Astrocyte (in vitro differentiated cells and primary cell): ENCODE measurements around the gene INPP5A. TPM values are rescaled to one million over a fixed set of nuclear protein-coding genes. Genes with fewer than 3 reads are reported as not detected.

ENCODE experiments used
- DNase-seq: peaks from one replicate; pipeline ENCODE4 v3.0.0-alpha.2; 2010; ENCODE audit warnings: low read depth
- FAIRE-seq: peaks from 2 replicates; lab custom pipeline; 2011; peaks lifted over from hg19 to GRCh38; lab: Jason Lieb, UNC
- H2AFZ ChIP-seq: 2 replicates; pipeline ENCODE4 v1.6.0; 2012; ENCODE audit warnings: low read depth, low read length, inconsistent platforms
- H3K27ac ChIP-seq: 2 replicates; pipeline ENCODE4 v1.5.1; 2011; ENCODE audit warnings: low read depth, low read length, inconsistent platforms
- H3K27me3 ChIP-seq: 2 replicates; pipeline ENCODE4 v1.6.0; 2011; ENCODE audit warnings: low read length, inconsistent platforms; ENCODE audit not compliant: insufficient read depth
- H3K36me3 ChIP-seq: 2 replicates; pipeline ENCODE4 v1.5.1; 2011; ENCODE audit warnings: low read length, inconsistent platforms; ENCODE audit not compliant: insufficient read depth
- H3K4me1 ChIP-seq: 2 replicates; pipeline ENCODE4 v1.5.1; 2011; ENCODE audit warnings: low read length, inconsistent platforms; ENCODE audit not compliant: insufficient read depth
- H3K4me2 ChIP-seq: 2 replicates; pipeline ENCODE4 v1.6.0; 2012; ENCODE audit warnings: low read length, inconsistent platforms
- H3K4me3 ChIP-seq: 2 replicates; pipeline ENCODE4 v1.5.1; 2011; ENCODE audit warnings: low read depth, mild to moderate bottlenecking, low read length, inconsistent platforms; ENCODE audit not compliant: insufficient read depth
- H3K79me2 ChIP-seq: 2 replicates; pipeline ENCODE4 v1.6.0; 2012; ENCODE audit warnings: mild to moderate bottlenecking, low read length, inconsistent platforms; ENCODE audit not compliant: insufficient read depth
- H3K9ac ChIP-seq: 2 replicates; pipeline ENCODE4 v1.6.0; 2012; ENCODE audit warnings: mild to moderate bottlenecking, low read length, inconsistent platforms
- H3K9me3 ChIP-seq: 2 replicates; pipeline ENCODE4 v1.5.1; 2012; ENCODE audit warnings: low read depth, mild to moderate bottlenecking, low read length, inconsistent platforms; ENCODE audit not compliant: insufficient read depth
- H4K20me1 ChIP-seq: 2 replicates; pipeline ENCODE4 v1.6.0; 2012; ENCODE audit warnings: low read length, inconsistent platforms; ENCODE audit not compliant: insufficient read depth
- H3K27ac Mint-ChIP-seq: one replicate; pipeline ENCODE4 v1.8.0; 2021; ENCODE audit warnings: mild to moderate bottlenecking, mixed read lengths; ENCODE audit not compliant: unreplicated experiment
- H3K27me3 Mint-ChIP-seq: one replicate; pipeline ENCODE4 v1.8.0; 2021; ENCODE audit warnings: low read depth, mixed read lengths; ENCODE audit not compliant: unreplicated experiment
- H3K36me3 Mint-ChIP-seq: one replicate; pipeline ENCODE4 v1.8.0; 2021; ENCODE audit warnings: low read depth, mixed read lengths; ENCODE audit not compliant: unreplicated experiment
- H3K4me1 Mint-ChIP-seq: one replicate; pipeline ENCODE4 v1.8.0; 2021; ENCODE audit warnings: low read depth, mixed read lengths; ENCODE audit not compliant: unreplicated experiment
- H3K4me3 Mint-ChIP-seq: one replicate; pipeline ENCODE4 v1.8.0; 2021; ENCODE audit warnings: mild to moderate bottlenecking, moderate library complexity, mixed read lengths; ENCODE audit not compliant: unreplicated experiment
- H3K9me3 Mint-ChIP-seq: one replicate; pipeline ENCODE4 v1.8.0; 2021; ENCODE audit warnings: mild to moderate bottlenecking, mixed read lengths; ENCODE audit not compliant: unreplicated experiment
- EZH2 ChIP-seq: IDR thresholded peaks from 2 replicates; pipeline ENCODE4 v1.6.1; 2012; ENCODE audit warnings: mild to moderate bottlenecking, low read length, inconsistent platforms; ENCODE audit not compliant: insufficient read depth
- total RNA-seq: library from RNA; stranded (reverse); gene quantifications from 2 replicates; pipeline ENCODE4 v1.2.1, GENCODE V29; 2021
- TF ChIP-seq, protein P1 (sequence below): IDR thresholded peaks from 2 replicates; pipeline ENCODE4 v1.5.1; 2011; ENCODE audit warnings: low read depth, mild to moderate bottlenecking, inconsistent platforms, low read length, moderate library complexity; ENCODE audit not compliant: insufficient read depth

Gene INPP5A
- total RNA-seq, 1 donor from 2014 or later, result 39.1 TPM

DNA sequence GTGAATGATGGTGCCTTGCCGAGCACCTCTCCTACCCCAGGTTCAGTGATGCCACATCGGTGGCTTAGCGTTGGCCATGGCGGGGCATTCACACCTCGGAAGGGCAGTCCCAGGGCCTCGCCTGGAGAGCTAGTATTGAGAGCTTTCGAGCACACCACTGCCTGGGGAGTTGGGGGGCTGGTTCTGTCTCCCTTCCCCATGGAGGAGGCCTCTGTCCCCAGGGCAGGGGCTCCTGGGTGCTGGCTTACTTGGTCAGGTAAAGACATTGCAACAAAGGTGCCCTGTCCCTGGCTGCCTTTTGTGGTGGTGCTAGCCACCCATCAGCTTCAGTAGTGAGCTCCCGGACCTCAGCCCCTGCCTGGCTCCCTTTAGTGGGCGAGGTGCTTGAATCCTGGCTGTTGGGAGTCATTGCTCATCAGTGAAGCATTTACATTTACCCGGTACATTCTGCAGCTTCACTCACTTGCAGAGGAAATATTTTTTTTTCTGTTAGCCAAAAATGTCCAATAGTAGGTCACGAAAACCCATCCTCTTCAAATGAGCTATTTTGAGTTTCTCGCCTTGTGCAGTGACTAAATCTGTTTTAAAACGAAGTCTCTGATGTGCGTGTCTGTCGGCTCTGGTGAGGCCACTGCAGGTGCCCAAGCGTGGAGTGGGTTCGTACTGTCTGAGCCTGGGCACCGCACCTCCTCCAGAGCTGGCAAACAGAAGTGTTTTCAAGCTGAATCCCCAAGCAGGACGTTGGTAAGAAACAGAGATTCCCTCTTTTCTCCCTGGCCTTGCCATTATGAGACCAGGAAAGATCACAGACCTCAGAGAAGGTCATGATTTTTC, 95.5 kb downstream of the INPP5A start:
- no peak for TF ChIP-seq EZH2
- Histone ChIP-seq H3K9me3 (no peaks in the 10 kb centered on the region), H3K27me3 (no peaks in the 10 kb centered on the region), H3K27ac (peak overlapping the region; percentile 35), H3K4me2 (peak overlapping the region; percentile 57), H3K9ac (peak overlapping the region; percentile 16), H2AFZ (no peak overlapping the region), H3K36me3 (no peaks in the 10 kb centered on the region), H4K20me1 (peaks cover 70% of the 10 kb centered on the region), H3K4me1 (peaks cover 32% of the 10 kb centered on the region), H3K4me3 (no peak overlapping the region), H3K79me2 (peaks cover 55% of the 10 kb centered on the region)
- H3K9me3 Mint-ChIP-seq, result no peaks in the 10 kb centered on the region
- no peak overlapping the region for H3K27ac Mint-ChIP-seq
- DNase-seq (peak; percentile 76), FAIRE-seq (peak; percentile 75)
- no peaks in the 10 kb centered on the region for H3K27me3 Mint-ChIP-seq
- peaks cover 22% of the 10 kb centered on the region for H3K4me1 Mint-ChIP-seq
- no peaks in the 10 kb centered on the region for H3K36me3 Mint-ChIP-seq
- H3K4me3 Mint-ChIP-seq, result no peak overlapping the region

- Histone ChIP-seq H3K4me2 (no peak overlapping the region), H3K9me3 (no peaks in the 10 kb centered on the region), H4K20me1 (peaks cover 72% of the 10 kb centered on the region), H3K27ac (no peak overlapping the region), H2AFZ (no peak overlapping the region), H3K9ac (no peak overlapping the region), H3K36me3 (no peaks in the 10 kb centered on the region), H3K79me2 (peaks cover 61% of the 10 kb centered on the region), H3K27me3 (no peaks in the 10 kb centered on the region), H3K4me1 (peaks cover 29% of the 10 kb centered on the region), H3K4me3 (no peak overlapping the region)
- Mint-ChIP-seq H3K4me3 (no peak overlapping the region), H3K9me3 (no peaks in the 10 kb centered on the region), H3K27me3 (no peaks in the 10 kb centered on the region), H3K36me3 (no peaks in the 10 kb centered on the region), H3K27ac (no peak overlapping the region), H3K4me1 (peaks cover 22% of the 10 kb centered on the region)
- FAIRE-seq, result no peak
- no peak for DNase-seq
- TF ChIP-seq, protein P1, sequence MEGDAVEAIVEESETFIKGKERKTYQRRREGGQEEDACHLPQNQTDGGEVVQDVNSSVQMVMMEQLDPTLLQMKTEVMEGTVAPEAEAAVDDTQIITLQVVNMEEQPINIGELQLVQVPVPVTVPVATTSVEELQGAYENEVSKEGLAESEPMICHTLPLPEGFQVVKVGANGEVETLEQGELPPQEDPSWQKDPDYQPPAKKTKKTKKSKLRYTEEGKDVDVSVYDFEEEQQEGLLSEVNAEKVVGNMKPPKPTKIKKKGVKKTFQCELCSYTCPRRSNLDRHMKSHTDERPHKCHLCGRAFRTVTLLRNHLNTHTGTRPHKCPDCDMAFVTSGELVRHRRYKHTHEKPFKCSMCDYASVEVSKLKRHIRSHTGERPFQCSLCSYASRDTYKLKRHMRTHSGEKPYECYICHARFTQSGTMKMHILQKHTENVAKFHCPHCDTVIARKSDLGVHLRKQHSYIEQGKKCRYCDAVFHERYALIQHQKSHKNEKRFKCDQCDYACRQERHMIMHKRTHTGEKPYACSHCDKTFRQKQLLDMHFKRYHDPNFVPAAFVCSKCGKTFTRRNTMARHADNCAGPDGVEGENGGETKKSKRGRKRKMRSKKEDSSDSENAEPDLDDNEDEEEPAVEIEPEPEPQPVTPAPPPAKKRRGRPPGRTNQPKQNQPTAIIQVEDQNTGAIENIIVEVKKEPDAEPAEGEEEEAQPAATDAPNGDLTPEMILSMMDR, result no peak
- no peak for TF ChIP-seq EZH2
These were observed 96.8 kb downstream of the INPP5A start for GRCh38 chr10:132634241-132634946.

DNA sequence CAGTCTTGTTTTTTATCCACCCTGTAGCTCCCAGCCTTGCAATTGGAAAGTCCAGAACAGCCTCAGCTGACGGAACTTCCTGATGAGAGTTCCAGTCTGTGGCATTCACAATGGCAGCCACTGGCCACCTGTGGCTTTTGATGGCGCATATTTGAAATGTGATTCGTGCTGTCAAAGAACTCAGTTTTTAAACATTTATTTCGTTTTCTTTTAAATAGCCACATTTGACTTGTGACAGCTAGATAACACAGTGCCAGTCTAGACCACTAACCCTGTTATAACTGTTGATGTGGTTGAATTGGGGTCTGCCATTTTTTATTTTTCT, 97.3 kb downstream of the INPP5A start:
- no peaks in the 10 kb centered on the region for H3K9me3 ChIP-seq
- no peaks in the 10 kb centered on the region for H3K36me3 ChIP-seq
- no peak for TF ChIP-seq EZH2
- TF ChIP-seq, protein P1, result no peak
- H3K9me3 Mint-ChIP-seq, result no peaks in the 10 kb centered on the region
- no peak overlapping the region for H3K27ac ChIP-seq
- no peaks in the 10 kb centered on the region for H3K36me3 Mint-ChIP-seq
- no peaks in the 10 kb centered on the region for H3K27me3 Mint-ChIP-seq
- no peak overlapping the region for H3K4me3 Mint-ChIP-seq
- FAIRE-seq, result no peak
- H2AFZ ChIP-seq, result no peak overlapping the region
- H3K4me2 ChIP-seq, result no peak overlapping the region
- peaks cover 72% of the 10 kb centered on the region for H4K20me1 ChIP-seq
- no peak overlapping the region for H3K9ac ChIP-seq
- peaks cover 29% of the 10 kb centered on the region for H3K4me1 ChIP-seq
- H3K27me3 ChIP-seq, result no peaks in the 10 kb centered on the region
- peaks cover 61% of the 10 kb centered on the region for H3K79me2 ChIP-seq
- H3K4me1 Mint-ChIP-seq, result peaks cover 22% of the 10 kb centered on the region
- no peak overlapping the region for H3K27ac Mint-ChIP-seq
- DNase-seq, result no peak
- H3K4me3 ChIP-seq, result no peak overlapping the region
